NCI-H146 treated with DMSO at 0.1 percent for 48 hours (cell line): ENCODE results near the gene KRTAP5-6.

ENCODE experiments used
- DNase-seq: peaks from one replicate; lab custom pipeline; 2025; ENCODE audit not compliant: unreplicated experiment; lab: John Stamatoyannopoulos, UW

KRTAP5-6 gene

DNA sequence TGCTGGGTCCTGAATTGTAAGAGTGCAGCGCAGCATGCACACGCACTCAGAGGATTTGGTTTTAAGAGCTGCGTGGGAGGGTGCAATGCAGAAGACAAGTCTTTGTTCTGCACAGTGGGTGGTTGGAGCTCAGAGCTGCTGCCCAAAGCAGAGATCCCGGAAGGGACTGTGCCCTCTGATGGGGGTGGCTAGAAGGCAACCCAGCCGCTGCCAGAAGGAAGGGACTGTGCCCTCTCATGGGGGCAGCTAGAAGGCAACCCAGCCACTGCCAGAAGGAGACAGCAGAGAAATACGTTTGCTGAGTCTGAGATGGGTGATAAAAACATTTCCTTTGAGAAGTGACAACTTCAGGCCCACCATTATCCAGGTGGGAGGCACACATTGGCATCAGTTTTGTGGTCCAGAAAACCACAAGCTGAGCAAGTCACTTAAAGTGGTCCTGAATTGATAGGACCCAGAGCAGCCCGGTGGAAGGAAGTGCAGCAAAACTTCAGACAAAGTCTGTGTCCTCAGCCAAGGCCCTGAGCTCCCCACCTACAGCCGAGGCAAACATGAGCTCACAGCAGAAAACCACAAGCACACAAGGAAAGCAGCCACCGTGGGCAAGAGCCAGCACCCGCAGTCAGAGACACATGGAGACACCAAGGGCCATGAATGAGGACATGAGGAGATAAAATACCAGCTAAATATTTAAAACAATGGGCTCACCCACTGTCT, 4.3 kb downstream of the KRTAP5-6 start:
- no peak for DNase-seq

DNA sequence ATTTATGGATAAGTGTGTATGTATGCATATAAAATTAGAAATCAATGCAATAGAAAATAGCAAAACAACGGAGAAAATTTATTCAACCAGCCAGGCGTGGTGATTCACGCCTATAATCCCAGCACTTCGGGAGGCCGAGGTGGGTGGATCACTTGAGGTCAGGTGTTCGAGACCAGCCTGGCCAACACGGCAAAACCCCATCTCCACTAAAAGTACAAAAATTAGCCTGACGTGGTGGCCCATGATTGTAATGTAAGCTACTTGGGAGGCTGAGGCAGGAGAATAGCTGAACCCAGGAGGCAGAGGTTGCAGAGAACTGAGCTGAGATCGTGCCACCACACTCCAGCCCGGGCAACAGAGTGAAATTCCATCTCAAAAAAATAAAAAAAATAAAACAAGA, 5.5 kb downstream of the KRTAP5-6 start:
- no peak for DNase-seq

DNA sequence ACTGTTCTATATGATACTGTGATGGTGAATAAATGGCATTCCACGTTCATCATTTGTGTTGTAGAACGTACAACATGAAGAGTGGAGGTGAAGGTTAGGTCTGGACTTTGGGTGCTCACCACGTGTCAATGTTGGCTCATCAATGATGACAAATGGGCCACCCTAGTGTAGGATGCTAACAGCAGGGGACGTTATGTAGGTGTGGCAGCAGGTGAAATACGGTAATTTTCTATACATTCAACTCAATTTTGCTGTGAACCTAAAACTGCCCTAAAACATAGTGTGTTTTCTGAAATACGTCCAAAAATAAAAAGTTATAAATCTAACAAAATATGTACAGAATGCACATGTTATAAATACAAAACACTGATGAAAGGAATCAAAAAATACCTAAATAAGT, 6.2 kb downstream of the KRTAP5-6 start:
- no peak for DNase-seq

DNA sequence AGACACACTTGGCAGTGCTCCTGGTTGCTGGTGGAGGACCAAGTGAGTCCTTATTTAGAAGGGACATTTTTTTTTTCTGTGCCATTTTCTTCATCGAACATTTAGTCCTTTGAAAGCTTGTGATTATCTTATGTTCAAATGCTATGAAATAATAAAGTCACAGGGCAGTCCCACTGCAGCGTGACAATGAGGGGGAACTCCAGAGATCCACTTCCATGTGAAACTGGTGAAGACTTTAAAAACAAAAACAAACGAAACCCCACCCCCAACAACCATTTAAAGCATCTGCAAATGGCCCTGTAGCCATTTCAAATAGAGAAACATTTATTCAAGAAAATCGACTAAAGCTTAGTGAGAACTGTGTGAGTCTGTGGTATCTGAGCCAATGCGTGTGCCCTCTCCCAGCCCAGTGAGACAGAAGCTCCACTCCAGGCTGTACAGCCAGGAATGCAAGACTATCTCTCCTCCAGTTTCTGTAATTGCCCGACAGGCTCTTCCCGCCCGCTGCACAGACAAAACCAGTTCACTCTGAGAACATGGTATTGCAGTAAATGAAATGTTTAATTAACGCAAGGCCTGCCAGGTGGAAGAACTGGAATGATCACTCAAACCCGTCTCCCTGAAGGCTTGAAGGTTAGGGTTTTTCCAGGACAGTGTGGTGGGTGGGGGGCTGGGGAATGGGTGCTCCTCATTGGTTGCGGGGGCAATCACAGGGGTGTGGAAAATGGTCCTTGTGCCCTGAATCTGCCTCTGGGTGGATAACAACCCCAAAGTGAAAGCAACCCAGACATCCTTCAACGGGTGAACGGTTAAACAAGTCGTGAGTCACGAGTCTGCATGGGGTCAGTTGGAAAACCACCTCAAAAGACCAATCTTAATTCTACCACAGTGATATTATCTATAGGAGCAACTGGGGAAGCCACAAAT, 8.4 kb downstream of the KRTAP5-6 start:
- DNase-seq = no peak

DNA sequence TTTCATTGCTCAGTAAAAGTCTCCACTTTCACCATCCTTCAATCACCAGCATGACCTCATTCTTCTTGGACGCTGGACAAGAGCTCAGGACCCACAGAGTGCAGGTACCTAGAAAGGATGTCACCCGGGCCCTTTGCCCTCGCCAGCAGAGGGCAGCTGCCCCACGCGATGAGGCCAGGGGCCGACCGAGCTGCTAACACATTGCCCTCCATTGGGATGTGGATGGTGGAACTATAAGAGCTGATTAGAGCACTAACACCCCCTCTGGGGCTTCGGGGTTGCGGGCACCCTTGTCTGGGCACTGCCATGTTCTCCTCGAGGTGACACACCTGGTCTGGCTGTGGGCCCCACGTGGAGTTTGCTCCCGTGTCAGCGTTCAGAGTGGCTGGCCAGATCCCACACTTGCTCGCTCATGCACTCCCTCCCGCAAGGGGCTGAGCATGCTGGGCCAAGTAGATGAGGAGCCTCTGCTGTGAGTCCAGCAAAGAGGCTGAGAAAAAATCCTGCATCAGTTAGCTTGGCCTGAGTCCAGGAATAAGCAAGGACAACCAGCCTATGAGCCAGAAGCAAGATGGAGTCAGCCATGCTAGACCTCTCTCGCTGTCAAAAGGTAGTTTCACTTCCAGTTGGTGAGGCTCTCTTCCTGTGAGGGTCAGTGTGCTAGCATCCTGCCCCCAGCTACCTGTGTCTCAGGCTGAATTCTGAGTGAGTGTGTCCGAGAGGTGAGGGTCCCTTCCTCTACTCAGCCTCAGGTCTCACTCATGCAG, 9.8 kb downstream of the KRTAP5-6 start:
- DNase-seq = no peak

DNA sequence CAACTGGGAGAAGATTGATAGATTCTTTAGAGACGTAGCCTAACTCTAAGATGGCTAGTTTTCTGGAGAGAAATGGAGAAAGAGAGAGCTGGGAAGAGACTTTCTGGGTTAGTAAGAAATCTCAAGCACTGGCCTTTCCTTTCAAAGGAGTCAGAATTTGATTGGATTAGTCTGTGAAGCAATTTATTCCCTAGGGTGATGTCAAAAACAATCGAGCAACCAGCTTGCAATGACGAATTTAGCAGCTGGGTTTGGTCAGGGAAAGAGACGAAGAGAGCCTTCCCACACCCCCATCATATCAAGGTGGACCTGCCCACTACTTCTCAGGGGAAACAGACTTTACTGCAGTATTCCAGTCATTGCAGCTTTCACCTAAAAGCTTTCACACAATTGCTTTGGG, 10.8 kb downstream of the KRTAP5-6 start:
- no peak for DNase-seq

DNA sequence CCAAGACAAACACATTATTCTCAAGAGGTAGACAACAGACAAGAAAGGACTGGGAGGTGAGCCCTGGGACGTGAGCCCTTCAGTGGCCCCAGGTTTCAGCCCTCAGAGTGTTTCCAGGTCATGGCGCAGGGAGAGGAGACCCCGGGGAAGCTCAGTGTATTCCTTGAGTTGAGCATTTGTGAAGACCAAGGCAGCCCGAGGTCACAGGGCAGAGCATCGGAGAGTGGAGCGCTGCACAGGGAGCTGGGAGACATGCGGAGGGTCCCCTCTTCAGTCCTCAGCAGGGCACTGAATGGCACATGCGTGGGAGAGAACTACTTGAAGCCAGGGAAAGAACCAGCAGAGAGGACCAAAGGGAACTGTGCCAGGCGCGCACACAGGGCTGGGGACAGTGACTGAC, 11.7 kb downstream of the KRTAP5-6 start:
- DNase-seq = no peak

DNA sequence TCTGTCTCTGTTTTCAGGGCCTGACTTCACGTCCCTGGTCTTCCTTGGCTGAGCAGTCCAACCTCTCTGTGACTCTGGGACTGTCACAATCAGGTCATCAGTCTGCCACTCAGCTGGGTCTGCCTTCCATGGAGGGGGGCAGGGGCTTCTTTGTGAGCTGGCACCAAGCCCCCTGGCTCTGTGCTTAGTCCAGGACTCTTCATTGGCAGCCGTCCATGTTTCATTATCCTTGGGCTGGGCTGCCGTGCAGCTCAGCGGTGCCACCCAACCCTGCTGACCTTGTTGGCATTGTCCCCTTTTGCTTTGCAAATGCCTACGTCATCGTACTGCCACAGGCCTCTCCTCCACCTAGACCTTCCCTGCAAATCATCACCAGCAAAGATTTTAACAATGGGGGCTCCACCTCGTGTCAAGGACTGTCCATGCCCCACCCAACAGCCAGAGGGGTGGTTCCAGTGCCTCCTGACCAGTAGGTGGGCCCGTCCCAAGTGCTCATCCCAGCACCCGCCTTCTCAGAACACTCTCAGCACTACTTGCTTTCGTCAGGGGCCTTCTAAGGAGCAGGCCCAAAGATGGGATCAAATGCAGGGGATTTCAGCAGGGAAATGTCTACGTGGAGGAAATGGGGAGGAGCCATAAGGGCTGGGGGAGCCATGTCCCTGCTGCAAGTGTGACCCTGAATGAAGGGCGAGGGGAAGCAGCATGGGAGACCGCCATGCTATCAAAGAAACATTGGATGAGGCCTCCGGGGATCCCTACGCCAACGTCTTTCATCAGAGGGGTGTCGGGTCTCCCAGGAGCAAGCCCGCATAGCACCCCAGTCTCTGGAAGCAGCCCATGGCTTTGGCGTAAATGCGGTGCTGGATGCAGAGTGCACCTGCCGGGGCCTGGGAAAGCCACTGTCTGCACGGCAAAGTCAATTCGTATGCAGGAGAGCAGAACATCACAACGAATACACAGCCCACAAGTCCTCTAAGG, 18.2 kb downstream of the KRTAP5-6 start:
- no peak for DNase-seq

DNA sequence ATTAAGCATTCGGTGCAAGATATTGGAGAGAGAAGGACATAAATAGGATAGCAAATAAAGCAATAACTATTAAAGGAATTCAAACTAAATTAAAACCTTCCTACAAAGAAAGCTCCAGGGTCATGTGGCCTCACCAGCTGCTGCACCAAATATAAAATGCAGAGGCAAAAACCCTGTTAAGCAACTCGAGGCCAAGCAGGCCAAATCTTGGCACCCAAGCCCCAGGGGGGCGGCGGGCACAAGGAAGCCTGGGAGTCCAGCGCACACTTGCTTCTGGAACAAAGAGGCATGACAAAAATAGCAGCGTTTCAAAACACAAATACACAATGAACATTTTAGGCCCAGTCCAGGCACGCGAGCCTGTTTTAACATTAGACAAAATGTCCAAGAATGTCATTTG, 20.8 kb downstream of the KRTAP5-6 start:
- no peak for DNase-seq

DNA sequence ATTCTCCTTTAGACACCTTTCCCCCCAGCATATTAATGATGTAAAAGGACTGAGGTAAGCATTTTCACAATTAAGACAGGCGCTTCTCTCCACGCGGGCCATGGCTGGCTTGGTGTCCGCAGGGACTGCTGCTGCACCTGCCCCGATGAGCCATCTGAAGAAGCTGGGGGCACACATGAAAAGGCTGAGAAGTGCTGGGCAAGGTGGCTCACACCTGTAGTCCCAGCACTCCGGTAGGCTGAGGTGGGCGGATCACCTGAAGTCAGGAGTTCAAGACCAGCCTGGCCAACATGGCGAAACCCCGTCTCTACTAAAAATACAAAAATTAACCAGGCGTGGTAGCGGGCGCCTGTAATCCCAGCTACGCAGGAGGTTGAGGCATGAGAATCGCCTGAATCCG, 21.3 kb downstream of the KRTAP5-6 start:
- DNase-seq = no peak

DNA sequence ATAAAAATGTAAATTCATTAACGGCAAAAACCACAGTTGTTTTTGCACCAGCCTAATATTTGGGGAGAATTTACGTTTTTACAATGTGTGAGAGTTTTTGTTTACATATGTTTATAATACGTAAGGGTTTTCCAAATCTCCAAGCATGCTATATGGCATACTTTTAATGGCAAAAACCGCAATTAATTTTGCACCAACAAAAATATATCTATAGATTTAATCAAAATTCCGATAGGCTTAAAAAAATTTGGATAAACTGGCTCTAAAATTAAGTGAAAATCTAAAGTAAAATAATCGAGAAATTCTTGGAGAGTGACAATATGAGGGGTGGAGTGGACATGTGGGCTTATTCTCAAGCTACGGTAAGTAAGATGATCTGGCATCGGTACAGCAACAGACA, 22.8 kb downstream of the KRTAP5-6 start:
- no peak for DNase-seq

DNA sequence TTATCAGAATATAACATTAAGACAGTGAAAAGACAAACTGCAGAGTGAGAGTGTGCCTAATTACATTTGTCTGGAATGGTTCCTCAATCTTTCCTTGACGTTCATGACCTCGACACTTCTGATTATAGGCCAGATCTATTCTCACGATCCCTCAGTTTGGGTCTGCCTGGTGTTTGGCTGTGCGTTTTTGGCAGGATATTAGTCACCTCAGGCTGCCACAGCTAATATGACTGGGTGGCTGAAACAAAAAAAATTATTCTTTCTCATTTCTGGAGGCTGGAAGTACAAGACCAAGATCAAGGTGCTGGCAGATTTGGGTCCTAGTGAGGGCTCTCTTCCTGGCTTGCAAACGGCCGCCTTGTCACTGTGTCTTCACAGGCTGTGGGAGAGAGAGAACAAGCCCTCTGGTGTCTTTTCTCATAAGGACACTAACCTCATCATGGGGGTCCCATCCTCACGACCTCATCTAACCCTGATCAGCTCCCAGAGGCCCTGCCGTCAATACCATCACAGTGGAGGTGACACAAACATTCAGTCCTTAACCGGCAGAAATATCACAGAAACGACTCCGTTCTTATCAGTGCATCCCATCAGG, 30.2 kb downstream of the KRTAP5-6 start:
- no peak for DNase-seq

DNA sequence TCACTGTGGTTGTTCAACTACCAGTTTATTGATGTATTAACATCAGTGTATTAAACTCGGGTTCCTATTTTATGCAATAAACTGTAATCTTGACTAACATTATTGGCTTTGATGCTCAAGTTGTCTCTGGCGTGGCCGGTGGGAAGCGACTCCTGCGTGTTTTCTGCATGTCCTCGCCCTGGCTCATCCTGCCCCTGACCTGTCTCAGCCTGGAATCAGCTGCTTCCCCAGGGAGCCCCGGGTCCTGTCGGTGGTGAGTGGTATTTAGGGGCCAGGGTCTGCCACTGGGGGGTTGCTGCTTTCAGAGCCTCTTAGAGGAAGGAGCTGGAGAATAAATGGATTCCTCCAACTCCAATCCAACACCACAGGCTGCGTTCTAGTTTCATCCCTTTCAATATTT, 30.9 kb downstream of the KRTAP5-6 start:
- no peak for DNase-seq

DNA sequence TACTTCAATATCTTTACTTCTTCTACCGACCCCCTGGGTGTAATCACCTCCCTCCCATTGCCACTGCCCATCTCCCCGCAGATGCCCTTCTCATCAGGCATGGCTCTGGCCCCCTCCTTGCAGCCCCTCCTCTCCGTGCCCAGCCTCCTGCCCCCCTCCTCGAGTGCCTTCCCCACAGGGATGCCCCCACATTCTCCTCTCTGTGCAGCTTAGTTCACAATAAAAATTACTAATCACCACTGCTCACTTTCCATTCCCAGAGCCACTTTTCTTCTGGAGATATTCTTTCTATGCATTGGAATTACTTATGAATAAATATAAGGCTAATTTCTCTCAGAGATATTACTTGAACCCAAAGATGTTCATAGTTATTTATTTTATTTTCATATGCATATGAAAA, 31.3 kb downstream of the KRTAP5-6 start:
- no peak for DNase-seq

DNA sequence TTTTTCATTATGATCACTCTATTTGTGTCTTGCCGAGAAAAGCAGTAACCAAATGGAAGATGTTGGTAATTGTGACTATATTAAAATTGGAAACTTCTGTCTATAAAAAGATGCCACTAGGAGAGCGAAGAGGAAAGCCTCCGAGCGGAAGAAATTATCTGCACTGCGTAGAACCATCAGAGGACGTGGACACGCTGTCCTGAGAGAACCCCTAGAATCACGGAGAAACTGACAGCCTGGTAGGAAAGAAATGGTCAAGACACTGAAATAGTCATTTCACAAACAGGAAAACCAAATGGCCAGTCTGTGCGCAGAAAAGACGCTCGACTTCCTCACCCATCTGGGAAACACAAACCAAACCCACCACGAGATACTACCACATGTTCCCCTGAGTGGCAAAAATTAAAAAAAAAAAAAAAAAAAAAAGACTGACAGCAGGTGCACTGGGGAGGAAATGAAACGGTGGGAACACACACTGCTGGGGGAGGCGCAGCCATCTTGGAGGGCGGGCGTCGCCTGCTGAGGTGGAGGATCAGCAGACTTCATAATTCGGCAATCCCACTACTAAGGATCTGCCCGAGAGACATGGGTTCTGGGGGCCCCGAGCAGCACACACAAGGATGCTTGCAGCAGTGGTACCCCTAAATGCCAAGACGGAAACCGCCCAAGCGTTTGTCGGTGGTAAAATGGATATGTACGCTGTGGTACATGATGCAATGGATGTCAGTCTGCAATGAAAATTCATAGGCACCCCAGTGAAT, 32.1 kb downstream of the KRTAP5-6 start:
- no peak for DNase-seq

DNA sequence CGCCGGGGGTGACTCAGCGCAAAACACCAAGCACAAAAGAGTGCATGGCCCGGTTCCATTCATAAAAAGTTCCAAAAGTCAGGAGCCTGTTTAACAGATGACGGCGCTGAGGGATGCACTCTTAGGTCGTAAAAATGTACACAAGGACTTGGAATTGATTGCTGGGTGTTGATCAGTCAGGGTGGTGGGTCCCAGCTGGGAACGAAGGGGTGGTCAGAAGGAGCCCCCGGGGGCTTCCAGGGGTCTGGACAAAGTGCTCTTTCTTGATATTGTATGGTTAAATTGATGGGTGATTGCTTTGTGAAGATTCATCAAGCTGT, 32.7 kb downstream of the KRTAP5-6 start:
- no peak for DNase-seq

DNA sequence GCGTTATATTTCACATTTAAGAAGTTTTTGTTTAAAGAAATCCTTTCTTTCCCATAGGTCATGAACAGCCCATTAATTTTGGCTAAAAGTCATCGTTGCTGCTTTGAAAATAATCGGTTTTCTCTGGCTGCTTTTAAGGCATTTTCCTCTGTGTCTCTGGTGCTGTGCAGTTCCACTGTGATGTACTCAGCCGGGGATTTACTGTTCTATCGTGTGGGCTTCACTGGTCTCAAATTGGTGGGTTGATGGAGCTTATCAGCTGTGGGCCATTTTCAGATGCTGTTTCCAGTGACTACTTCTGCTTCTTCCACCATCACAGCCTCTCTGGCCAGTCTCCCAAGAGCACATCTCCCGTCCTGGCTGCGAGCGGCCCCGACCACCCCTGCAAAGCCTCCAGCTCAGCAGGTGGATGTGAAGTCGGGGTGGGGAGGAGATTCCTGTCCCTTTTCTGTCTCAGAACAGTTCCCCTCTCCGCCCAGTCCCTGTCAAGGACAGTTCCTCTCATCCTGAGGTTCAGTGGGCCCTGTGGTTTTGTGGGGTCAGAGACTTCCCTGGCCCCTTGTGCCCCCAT, 33.1 kb downstream of the KRTAP5-6 start:
- DNase-seq = no peak

DNA sequence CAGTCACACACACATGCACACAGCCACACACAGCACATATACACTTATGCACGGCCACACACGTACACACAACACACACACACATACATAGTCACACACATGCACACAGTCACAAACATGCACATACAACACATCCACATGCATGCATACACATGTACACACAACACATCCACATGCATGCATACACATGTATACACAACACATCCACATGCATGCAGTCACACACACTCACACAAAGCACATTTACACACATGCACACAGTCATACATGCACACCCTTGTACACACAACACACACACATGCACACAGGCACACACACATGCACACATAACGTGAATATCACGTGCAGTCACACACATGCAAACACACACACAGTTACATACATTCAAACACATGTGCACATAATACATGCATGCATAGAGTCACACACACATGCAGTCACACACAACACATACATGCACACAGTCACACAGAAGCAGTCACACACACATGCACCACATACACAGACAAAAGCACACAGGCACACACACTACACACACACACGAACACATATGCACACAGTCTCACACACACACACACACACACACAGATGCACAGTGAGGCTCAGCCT, 34.6 kb downstream of the KRTAP5-6 start:
- DNase-seq = no peak
